HepG2 (cell line): Measurements from ENCODE around the gene SLAMF9.

ENCODE experiments used
- CTCF ChIP-seq: sonication (generic); formaldehyde crosslinking; IDR thresholded peaks from 2 replicates; pipeline ENCODE4 v1.5.0; 2020; ENCODE audit warnings: mild to moderate bottlenecking, missing genetic modification reagents, moderate library complexity
- EZH2 ChIP-seq: conservative IDR thresholded peaks from 2 replicates; pipeline ENCODE4 v1.6.1; 2012; ENCODE audit warnings: mild to moderate bottlenecking, low read depth, low read length, moderate library complexity
- FOXM1 ChIP-seq: sonication (generic); formaldehyde crosslinking; IDR thresholded peaks from 2 replicates; pipeline ENCODE4 v1.5.0; 2020; ENCODE audit warnings: missing genetic modification reagents
- HIVEP1 ChIP-seq: sonication (generic); formaldehyde crosslinking; IDR thresholded peaks from 2 replicates; pipeline ENCODE4 v1.4.0; 2020; ENCODE audit warnings: mild to moderate bottlenecking, missing genetic modification reagents
- IRF1 ChIP-seq: sonication (generic); formaldehyde crosslinking; IDR thresholded peaks from 2 replicates; pipeline ENCODE4 v1.4.0; 2020; ENCODE audit warnings: low read depth, mild to moderate bottlenecking, missing genetic modification reagents
- MXI1 ChIP-seq: IDR thresholded peaks from 3 replicates; pipeline ENCODE4 v1.6.1; 2012; ENCODE audit warnings: low read depth, low read length, inconsistent platforms, borderline replicate concordance
- MYC ChIP-seq: sonication (generic); formaldehyde crosslinking; IDR thresholded peaks from 2 replicates; pipeline ENCODE4 v1.9.0; 2021; ENCODE audit warnings: missing genetic modification reagents, borderline replicate concordance
- PHF8 ChIP-seq: sonication (generic); formaldehyde crosslinking; IDR thresholded peaks from 2 replicates; pipeline ENCODE4 v1.5.0; 2020; ENCODE audit warnings: missing genetic modification reagents
- RBM22 ChIP-seq: fragments of 200-400 bp; formaldehyde crosslinking; optimal IDR thresholded peaks from 2 replicates; pipeline ENCODE3; 2017; ENCODE audit warnings: mild to moderate bottlenecking, low read length, moderate library complexity
- THAP8 ChIP-seq: sonication (generic); formaldehyde crosslinking; IDR thresholded peaks from 2 replicates; pipeline ENCODE4 v1.5.1; 2020; ENCODE audit warnings: missing genetic modification reagents, mild to moderate bottlenecking, borderline replicate concordance
- ZBTB1 ChIP-seq: sonication (generic); formaldehyde crosslinking; IDR thresholded peaks from 2 replicates; pipeline ENCODE4 v1.4.0; 2020; ENCODE audit warnings: missing genetic modification reagents, borderline replicate concordance
- ZBTB21 ChIP-seq: sonication (generic); formaldehyde crosslinking; IDR thresholded peaks from 2 replicates; pipeline ENCODE4 v1.4.0; 2020; ENCODE audit warnings: missing genetic modification reagents
- ZNF253 ChIP-seq: sonication (generic); formaldehyde crosslinking; IDR thresholded peaks from 2 replicates; pipeline ENCODE4 v1.8.0; 2022; ENCODE audit warnings: mild to moderate bottlenecking, missing genetic modification reagents, borderline replicate concordance
- ZNF550 ChIP-seq: sonication (generic); formaldehyde crosslinking; IDR thresholded peaks from 2 replicates; pipeline ENCODE4 v1.4.0; 2020; ENCODE audit warnings: mild to moderate bottlenecking, missing genetic modification reagents, borderline replicate concordance

- TF ChIP-seq HIVEP1 (CRISPR knock-in tag) (no peak), ZNF550 (no peak), PHF8 (CRISPR knock-in tag) (no peak), THAP8 (CRISPR knock-in tag) (no peak), ZBTB21 (CRISPR knock-in tag) (no peak), MYC (no peak), RBM22 (no peak), EZH2 (no peak), IRF1 (no peak), ZNF253 (CRISPR knock-in tag) (no peak), MXI1 (no peak), CTCF (CRISPR knock-in tag) (no peak), FOXM1 (no peak), ZBTB1 (CRISPR knock-in tag) (no peak)
Observed at GRCh38 chr1:159925719-159926078, 28.3 kb downstream of the SLAMF9 start.
